GM18526 (cell line): ENCODE measurements around the gene HCFC1.

Experiments
- POLR2A ChIP-seq: IDR thresholded peaks from 3 replicates; pipeline ENCODE4 v1.6.1; 2011; ENCODE audit not compliant: insufficient read length; ENCODE audit errors: extremely low read depth

Gene HCFC1

GRCh38 chrX:154012336-154012991, 40.8 kb upstream of the HCFC1 start:
- no peak for TF ChIP-seq POLR2A

GRCh38 chrX:154011376-154012335, 40.0 kb upstream of the HCFC1 start:
- TF ChIP-seq POLR2A = no peak

- no peak for TF ChIP-seq POLR2A
These were observed 38.9 kb upstream of the HCFC1 start for GRCh38 chrX:154010330-154011087.

- no peak for TF ChIP-seq POLR2A
These were observed 36.9 kb upstream of the HCFC1 start for GRCh38 chrX:154008521-154008920.

- no peak for TF ChIP-seq POLR2A
These were observed 35.3 kb upstream of the HCFC1 start for GRCh38 chrX:154006947-154007346.

GRCh38 chrX:154004315-154004714, 32.7 kb upstream of the HCFC1 start:
- TF ChIP-seq POLR2A = no peak

- peak; percentile 64 for TF ChIP-seq POLR2A
These were observed 30.6 kb upstream of the HCFC1 start for GRCh38 chrX:154002215-154002719.

GRCh38 chrX:154000051-154000450, 28.4 kb upstream of the HCFC1 start:
- no peak for TF ChIP-seq POLR2A

- TF ChIP-seq POLR2A = no peak
These were observed 27.9 kb upstream of the HCFC1 start for GRCh38 chrX:153999359-154000037.

- no peak for TF ChIP-seq POLR2A
These were observed 23.9 kb upstream of the HCFC1 start for GRCh38 chrX:153995504-153995903.

- TF ChIP-seq POLR2A = no peak
These were observed 22.4 kb upstream of the HCFC1 start for GRCh38 chrX:153993978-153994377.

GRCh38 chrX:153993079-153993478, 21.5 kb upstream of the HCFC1 start:
- no peak for TF ChIP-seq POLR2A

- TF ChIP-seq POLR2A = no peak
These were observed 20.6 kb upstream of the HCFC1 start for GRCh38 chrX:153992180-153992579.

GRCh38 chrX:153991013-153991580, 19.5 kb upstream of the HCFC1 start:
- TF ChIP-seq POLR2A = no peak

- no peak for TF ChIP-seq POLR2A
These were observed 18.5 kb upstream of the HCFC1 start for GRCh38 chrX:153989973-153990655.
